ENCODE data around the gene KIRREL3. TPM values are rescaled to one million over a fixed set of nuclear protein-coding genes. Genes with fewer than 3 reads are reported as not detected.

The KIRREL3 gene
- total and polyA plus RNA-seq, 2 of the 4 experiments (the other 2 are of a cell fraction): 10.9 to 15.9 TPM

- no peak for DNase-seq
- no peak overlapping the region for H3K14ac ChIP-seq (replicated peaks; ENCODE audit: low read depth, low read length)
- H4K91ac ChIP-seq (ENCODE audit: insufficient read depth, low read depth, low read length): no peak overlapping the region
- WGBS, 2 experiments (ENCODE audit: extremely low coverage in 2 of 2, insufficient read length in 1 of 2): 96% methylated on average over 4 of the region's 8 CpGs; no CpG with 5 or more reads in 1 of the 2 experiments
- H2BK20ac ChIP-seq (ENCODE audit: low read depth, low read length): no peak overlapping the region
- H3K4me1 ChIP-seq (ENCODE audit: control insufficient read depth, insufficient read depth, low read length): peaks cover 2% of the 10 kb centered on the region; the same call in 1 of the 2 replicates
- H3K4me3 ChIP-seq (ENCODE audit: insufficient read depth, low read depth, low read length): no peak overlapping the region
- no peak overlapping the region for H2BK15ac ChIP-seq (ENCODE audit: low read depth, low read length)
- no peak overlapping the region for H3K56ac ChIP-seq (ENCODE audit: extremely low read depth, insufficient read depth, low read length)
- CTCF ChIA-PET: interaction anchor here (2.9 kb wide), 1 partner anchor 19 kb away, joined by 12 read pairs; no protein-coding TSS in a partner anchor
- POLR2A ChIA-PET (ENCODE audit: unreplicated experiment): no interaction called here
- no peaks in the 10 kb centered on the region for H4K20me1 ChIP-seq (ENCODE audit: insufficient read depth, low read length)
- peaks cover 5% of the 10 kb centered on the region for H3K9me3 ChIP-seq (ENCODE audit: control insufficient read depth, insufficient read depth, low read length)
- no peaks in the 10 kb centered on the region for H3K79me1 ChIP-seq (ENCODE audit: low read depth in 1 of 2, low read length in 2 of 2)
- dilution Hi-C loops (cut with HindIII; ENCODE audit: low sequenced_read_pairs, unreplicated experiment) (no loop called here), in situ Hi-C loops (cut with MboI; ENCODE audit: low sequenced_read_pairs) (no loop called here), intact Hi-C loops (cut with micrococcal nuclease) (no loop called here)
- H4K5ac ChIP-seq (ENCODE audit: low read depth, low read length): no peak overlapping the region
- TF ChIP-seq MXI1 (IDR thresholded peaks at IDR 0.05; ENCODE audit: borderline replicate concordance, low read depth, low read length) (no peak), BHLHE40 (IDR thresholded peaks at IDR 0.05; ENCODE audit: low read depth, low read length) (no peak), CTCF (conservative IDR thresholded peaks at IDR 0.05; ENCODE audit: low read depth, low read length) (no peak), ELK1 (IDR thresholded peaks at IDR 0.05; ENCODE audit: borderline replicate concordance, low read depth, low read length) (no peak), FOS (IDR thresholded peaks at IDR 0.05; ENCODE audit: low read depth, low read length) (no peak), SMC3 (IDR thresholded peaks at IDR 0.05; ENCODE audit: low read depth, low read length) (no peak), MAFK (IDR thresholded peaks at IDR 0.05; ENCODE audit: low read depth, low read length) (no peak), NFE2L2 (IDR thresholded peaks at IDR 0.05; ENCODE audit: low read depth, low read length) (no peak)
- no peak overlapping the region for H4K8ac ChIP-seq (ENCODE audit: low read depth in 2 of 2, low read length in 2 of 2)
- H2AK9ac ChIP-seq (replicated peaks; ENCODE audit: low read depth, low read length, poor library complexity): no peak overlapping the region
- no peak overlapping the region for H3K27ac ChIP-seq (ENCODE audit: insufficient read depth, low read length)
- no peak overlapping the region for H3K4me2 ChIP-seq (ENCODE audit: low read depth, low read length)
- H3K4ac ChIP-seq (ENCODE audit: low read depth, low read length): no peak overlapping the region
- H3K23ac ChIP-seq (ENCODE audit: low read depth, low read length): no peak overlapping the region
- no peak overlapping the region for H2AK5ac ChIP-seq (ENCODE audit: low read depth, low read length)
- H3K18ac ChIP-seq (ENCODE audit: low read depth, low read length): no peak overlapping the region
- no peak for ATAC-seq (ENCODE audit: low read depth)
- H3K9me1 ChIP-seq (ENCODE audit: insufficient read depth, low read length): no peaks in the 10 kb centered on the region
- no TSS peak for BruUV-seq (replicated peaks)
- no peaks in the 10 kb centered on the region; the same call in 1 of the 2 replicates for H3K27me3 ChIP-seq (ENCODE audit: control insufficient read depth, insufficient read depth, low read length)
- H3K9ac ChIP-seq (ENCODE audit: low read depth, low read length): no peak overlapping the region
- no peak overlapping the region for H2BK5ac ChIP-seq (ENCODE audit: low read depth, low read length, poor library complexity, severe bottlenecking)
- H3K36me3 ChIP-seq (ENCODE audit: control insufficient read depth, insufficient read depth, low read length): no peaks in the 10 kb centered on the region
- no peak overlapping the region for H2BK120ac ChIP-seq (ENCODE audit: low read depth, low read length)
- no peak overlapping the region for H2AFZ ChIP-seq (replicated peaks; ENCODE audit: low read length, poor library complexity)
Measured at GRCh38 chr11:126461096-126461440, 539.5 kb downstream of the KIRREL3 start.

Measured in IMR-90 (cell line).